HG02678 (cell line): ENCODE measurements around the gene UTRN.

Source experiments
- ATAC-seq: cut with Tn5 transposase; IDR thresholded peaks from one replicate; pipeline ENCODE4 v1.9.1; 2021; ENCODE audit warnings: mild to moderate bottlenecking, moderate library complexity; ENCODE audit not compliant: unreplicated experiment

Gene UTRN

DNA sequence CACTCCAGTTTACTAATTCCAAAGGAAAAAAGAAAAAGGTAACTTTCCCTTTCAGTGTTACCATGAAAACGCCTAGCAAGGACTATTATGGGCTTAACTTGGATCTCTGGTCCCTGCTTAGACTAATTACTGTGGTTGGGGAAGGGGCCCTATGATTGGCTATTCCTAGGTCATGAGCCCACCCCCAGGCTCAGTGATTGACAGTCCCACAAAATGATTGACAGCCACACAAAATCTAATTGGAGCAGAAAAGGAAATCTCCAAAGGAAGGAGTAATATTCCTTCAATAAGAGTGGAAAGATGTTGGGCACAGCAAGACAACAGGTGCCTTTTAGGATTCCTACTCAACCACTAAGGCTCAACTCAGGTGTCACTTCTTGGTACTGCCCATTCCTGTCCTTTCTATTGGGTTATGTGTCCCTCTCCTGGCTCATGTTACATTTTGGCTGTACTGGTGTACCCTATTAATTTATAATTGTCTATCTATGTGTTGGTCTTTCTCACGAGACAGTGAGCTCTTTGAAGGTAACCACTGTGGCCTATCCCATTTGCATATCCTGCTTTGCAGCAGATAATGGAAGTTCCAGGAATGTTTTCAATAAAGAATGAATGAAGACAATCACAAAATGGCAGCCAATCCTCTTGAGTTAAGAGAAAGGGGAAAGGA is 5.5 kb upstream of the UTRN start:
- ATAC-seq = no peak

- ATAC-seq = no peak
Observed at GRCh38 chr6:144283646-144284477, 1.3 kb upstream of the UTRN start.

DNA sequence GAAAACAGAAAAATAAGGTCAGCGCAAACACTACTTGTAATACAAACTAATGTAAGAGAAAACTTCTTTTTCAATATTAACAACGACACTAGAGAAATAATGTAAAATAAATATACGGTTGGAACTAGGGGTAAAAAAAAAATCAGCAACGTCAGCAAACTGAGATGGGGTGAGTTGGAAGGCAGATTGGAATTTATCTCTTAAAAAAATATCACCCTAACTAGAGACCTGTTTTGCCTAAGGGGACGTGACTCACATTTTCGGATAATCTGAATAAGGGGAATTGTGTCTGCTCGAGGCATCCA is 705 bp upstream of the UTRN start:
- no peak for ATAC-seq

GRCh38 chr6:144285548-144285797 is 338 bp downstream of the UTRN start:
- peak; percentile 29 for ATAC-seq

- ATAC-seq = peak; percentile 42
Observed at GRCh38 chr6:144285798-144286502, 815 bp downstream of the UTRN start.

GRCh38 chr6:144286503-144287393 is 1.6 kb downstream of the UTRN start:
- no peak for ATAC-seq

- no peak for ATAC-seq
Observed at GRCh38 chr6:144289006-144289405, 3.9 kb downstream of the UTRN start.

- no peak for ATAC-seq
Observed at GRCh38 chr6:144292372-144292771, 7.2 kb downstream of the UTRN start.

GRCh38 chr6:144294016-144294415 is 8.9 kb downstream of the UTRN start:
- ATAC-seq = no peak

DNA sequence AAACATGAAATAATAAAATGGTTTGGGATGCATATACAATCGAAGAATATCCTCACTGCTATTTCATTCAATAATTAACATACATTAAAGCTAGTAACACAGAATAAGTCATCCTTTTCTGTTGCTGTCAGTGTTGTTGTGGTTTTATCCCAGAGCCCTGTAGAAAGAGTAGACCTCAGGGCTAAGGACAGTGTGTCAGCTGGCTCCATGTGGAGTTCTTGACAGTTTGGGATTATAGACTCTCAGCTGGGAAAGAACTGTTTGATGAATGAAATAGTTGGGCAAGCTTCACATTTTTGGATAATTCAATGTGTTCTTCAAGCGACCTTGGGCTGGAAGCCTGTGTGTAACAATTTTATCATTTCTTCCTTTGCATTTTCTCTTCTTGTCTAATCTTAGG is 10.1 kb downstream of the UTRN start:
- no peak for ATAC-seq

DNA sequence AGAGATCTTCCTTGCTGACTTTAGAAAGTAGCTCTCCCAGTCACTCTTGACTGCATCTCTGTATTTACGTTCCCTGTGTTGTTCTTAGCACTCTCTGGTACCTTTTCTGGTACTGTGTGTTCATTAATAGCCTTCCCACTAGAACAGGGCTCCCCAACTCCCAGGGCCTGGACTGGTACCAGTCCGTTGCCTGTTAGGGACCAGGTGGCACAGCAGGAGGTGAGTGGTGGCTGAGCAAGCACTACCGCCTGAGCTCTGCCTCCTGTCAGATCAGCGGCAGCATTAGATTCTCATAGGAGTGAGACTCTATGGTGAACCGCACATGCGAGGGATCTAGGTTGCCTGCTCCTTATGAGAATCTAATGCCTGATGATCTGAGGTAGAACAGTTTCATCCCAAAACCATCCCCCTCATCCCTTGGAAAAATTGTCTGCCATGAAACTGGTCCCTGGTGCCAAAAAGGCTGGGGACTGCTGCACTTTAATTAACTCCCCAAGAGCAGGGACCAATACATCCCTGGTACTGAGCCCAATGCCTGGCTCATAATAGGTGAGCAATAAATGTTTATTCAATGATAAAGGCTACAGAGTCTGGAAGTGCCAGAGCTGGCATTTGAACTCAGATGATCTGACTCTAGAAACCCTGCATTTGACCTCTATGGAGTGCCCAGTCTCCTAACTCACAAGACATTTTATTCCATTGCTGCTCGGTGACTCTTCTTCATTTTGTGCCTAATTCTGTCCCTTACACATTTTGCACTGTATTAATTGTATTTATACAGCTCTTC is 11.0 kb downstream of the UTRN start:
- ATAC-seq = no peak

GRCh38 chr6:144296973-144297372 is 11.8 kb downstream of the UTRN start:
- no peak for ATAC-seq

DNA sequence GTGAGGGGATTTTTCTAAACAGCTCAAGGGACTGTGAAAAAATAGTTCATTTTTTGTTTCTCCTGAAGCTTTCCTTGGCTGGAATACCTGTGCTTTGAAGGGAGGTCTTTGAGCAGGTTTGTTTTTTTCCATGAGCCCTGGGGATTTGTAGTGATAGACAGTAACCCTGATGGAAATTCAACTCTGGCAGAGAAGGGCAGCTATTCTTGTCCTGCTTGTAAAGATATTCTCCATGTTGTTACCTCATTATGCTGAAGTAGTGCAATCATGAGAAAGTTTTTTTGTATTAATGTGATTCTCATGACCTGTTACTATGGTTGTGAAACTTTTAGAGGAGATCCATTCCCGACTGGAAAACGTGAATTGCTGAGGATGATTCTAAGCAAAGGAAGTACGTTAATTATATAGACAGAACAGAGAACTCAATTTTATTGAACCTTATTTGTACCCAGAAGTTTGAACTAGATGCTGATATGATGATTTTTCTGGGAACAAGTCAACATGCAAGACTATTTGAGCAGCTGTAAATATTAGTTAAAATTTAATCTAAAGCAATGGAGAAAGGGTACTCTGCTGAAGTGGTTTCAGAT is 12.5 kb downstream of the UTRN start:
- ATAC-seq = no peak

GRCh38 chr6:144298194-144298593 is 13.1 kb downstream of the UTRN start:
- no peak for ATAC-seq

GRCh38 chr6:144298916-144299315 is 13.8 kb downstream of the UTRN start:
- ATAC-seq = no peak

DNA sequence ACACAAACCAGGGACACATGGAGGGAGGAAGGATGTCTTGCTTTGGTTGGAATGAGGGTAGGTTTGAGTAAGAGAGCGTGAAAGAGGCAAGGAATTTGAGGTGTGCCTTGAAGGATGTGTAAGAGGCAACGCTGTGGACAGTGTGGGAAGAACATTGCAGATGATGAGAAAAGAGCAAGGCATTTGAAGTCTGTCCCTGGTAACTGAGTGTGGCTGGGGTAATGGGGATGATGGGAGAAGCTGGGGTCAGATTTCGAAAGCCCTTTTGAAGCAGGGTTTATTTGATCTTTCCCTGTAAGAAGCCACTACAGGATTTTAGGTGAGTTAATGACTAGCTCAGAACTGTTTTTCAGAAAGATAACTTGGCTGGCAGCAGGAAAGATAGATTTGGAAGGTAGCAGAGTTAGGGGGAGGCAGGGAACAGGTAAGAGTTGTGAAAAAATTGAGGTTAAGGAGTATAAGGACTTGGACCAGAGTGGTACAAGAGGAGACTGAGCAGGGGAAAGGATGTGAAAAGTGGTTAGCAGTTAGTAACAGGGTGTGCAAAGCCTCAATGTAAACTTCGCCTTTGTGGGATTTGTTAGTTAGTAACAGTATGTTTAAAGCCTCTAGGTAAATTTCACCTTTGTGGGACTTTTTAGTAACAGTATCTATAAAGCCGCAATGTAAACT is 17.7 kb downstream of the UTRN start:
- ATAC-seq = no peak

DNA sequence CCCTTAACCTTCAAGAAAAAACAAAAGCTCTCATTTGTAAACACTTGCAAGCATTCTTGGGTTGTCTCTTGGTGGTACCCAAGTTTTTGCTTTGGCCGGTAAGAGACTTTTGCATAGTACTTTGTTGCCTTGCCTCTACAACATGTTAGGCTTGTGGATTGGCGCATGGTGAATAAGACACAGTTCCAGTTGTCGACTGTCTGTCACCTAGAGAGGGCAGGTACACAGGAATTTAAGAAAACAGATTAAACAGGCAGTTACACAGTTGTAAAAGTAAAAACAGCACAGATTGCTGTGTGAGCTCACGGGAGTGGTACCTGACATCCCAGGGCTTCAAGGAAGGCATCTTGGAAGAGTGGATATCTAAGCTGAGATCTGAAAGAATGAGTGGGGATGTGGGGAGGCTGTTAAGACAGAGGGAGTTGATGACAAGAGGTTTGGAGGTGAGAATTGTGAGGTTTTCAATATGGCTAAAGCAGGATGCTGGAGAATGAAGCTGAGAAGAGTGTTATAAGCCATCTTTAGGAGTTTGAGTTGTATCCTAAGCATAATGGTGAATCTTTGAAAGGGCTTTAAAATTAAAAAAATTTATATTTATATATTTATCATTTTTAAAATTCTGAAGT is 19.2 kb downstream of the UTRN start:
- ATAC-seq = no peak

GRCh38 chr6:144305567-144305966 is 20.4 kb downstream of the UTRN start:
- ATAC-seq = peak; percentile 41

GRCh38 chr6:144305985-144306384 is 20.9 kb downstream of the UTRN start:
- peak; percentile 91 for ATAC-seq
